ENCODE measurements around the gene MAML2. TPM values are rescaled to one million over a fixed set of nuclear protein-coding genes. Genes with fewer than 3 reads are reported as not detected.

The MAML2 gene
- total and polyA plus RNA-seq, 2 of the 13 experiments (the other 11 are each of a cell fraction or from before 2014, with no cell fraction given): 2.3 to 25.9 TPM

DNA sequence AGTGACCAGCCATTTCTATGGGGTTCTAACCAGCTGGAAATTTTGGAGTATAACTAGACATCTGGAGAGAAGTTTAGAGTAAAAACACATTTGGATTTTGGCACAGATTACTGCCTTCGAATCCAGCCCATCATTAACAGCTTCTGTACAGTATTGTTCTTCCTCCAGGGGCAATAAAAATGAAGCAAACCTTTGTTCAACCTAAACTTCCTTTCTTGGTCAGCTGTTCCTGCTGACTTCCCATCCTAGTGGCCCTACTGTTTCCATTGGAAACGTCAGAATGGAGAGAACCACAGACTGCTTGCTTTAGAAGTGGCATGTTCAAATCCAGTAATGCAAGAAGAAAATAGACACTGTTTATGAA lies 215.4 kb downstream of the MAML2 start (continued):
- TF ChIP-seq FOXJ3 (CRISPR knock-in tag; IDR thresholded peaks at IDR 0.05; ENCODE audit: borderline replicate concordance) (no peak), ZBTB38 (CRISPR knock-in tag; IDR thresholded peaks at IDR 0.05) (no peak)

DNA sequence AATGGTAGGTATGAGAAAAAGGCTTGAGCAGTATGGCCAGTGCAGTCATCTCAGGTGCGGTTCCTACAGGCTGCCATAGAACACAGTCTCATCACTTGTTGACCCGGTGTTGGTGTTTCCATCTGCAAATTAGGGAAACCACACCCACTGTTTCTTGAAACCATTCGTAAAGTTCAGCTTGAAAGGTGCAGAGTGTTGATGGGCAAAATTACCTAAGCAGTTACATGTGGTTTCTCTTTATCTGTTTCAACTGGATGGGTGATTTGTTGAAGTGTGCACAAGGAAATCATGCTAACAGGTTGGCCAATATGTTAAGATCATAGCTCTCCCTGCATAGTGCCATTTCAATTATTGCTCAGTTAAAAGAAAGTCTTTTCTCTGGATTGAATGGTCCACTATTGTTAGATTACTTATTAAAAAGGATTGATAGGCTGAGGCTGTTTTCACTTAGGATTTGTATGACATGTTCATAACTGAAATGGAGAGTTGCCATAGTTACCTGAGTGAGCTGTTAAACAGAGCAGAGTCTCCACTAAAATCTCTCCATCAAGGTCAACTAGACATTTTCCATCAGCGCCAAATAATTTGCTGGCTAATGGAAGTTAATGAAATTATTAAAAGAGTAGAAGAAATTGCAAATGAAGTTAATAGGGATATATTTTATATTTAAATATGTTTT lies 215.9 kb downstream of the MAML2 start:
- no peaks in the 10 kb centered on the region for H3K9me3 ChIP-seq (ENCODE audit: low read length)
- DNase-seq (ENCODE audit: low spot score): no peak
- intact Hi-C loops (cut with micrococcal nuclease; ENCODE audit: unreplicated experiment): no loop called here
- no peak overlapping the region for H3K4me2 ChIP-seq (ENCODE audit: low read depth, low read length)
- H4K20me1 ChIP-seq (ENCODE audit: insufficient read depth, low read length): no peaks in the 10 kb centered on the region
- no peak overlapping the region for H3K4me3 ChIP-seq (replicated peaks in 1 of 3; ENCODE audit: insufficient read depth in 1 of 3, low read depth in 2 of 3, low read length in 3 of 3)
- TF ChIP-seq RFX3 (CRISPR knock-in tag; IDR thresholded peaks at IDR 0.05) (no peak), ZNF720 (CRISPR knock-in tag; IDR thresholded peaks at IDR 0.05) (no peak), NR2F1 (CRISPR knock-in tag; IDR thresholded peaks at IDR 0.05) (no peak)
- TF ChIP-seq, protein P1, sequence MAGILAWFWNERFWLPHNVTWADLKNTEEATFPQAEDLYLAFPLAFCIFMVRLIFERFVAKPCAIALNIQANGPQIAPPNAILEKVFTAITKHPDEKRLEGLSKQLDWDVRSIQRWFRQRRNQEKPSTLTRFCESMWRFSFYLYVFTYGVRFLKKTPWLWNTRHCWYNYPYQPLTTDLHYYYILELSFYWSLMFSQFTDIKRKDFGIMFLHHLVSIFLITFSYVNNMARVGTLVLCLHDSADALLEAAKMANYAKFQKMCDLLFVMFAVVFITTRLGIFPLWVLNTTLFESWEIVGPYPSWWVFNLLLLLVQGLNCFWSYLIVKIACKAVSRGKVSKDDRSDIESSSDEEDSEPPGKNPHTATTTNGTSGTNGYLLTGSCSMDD (CRISPR knock-in tag; IDR thresholded peaks at IDR 0.05): no peak
- in situ Hi-C loops (cut with HindIII; ENCODE audit: extremely low pct_ligation_motif_present, low pct_unique_long_range_greater_than_20kb): no loop called here
- H3K27ac ChIP-seq (ENCODE audit: extremely low read length, insufficient read depth, low read length): no peak overlapping the region
- no peaks in the 10 kb centered on the region for H3K27me3 ChIP-seq (ENCODE audit: control insufficient read depth in 1 of 2, insufficient read depth in 2 of 2, low read length in 2 of 2)
- BruUV-seq (replicated peaks): no TSS peak
- ChIA-PET POLR2A (no interaction called here), CTCF (ENCODE audit: low intra/inter-chr PET ratio, low total read pairs) (no interaction called here)
- no peak overlapping the region for H3K9ac ChIP-seq (ENCODE audit: insufficient read depth, low read depth, low read length)
- FAIRE-seq: no peak
- peaks cover 2 to 4% of the 10 kb centered on the region in 2 experiments; a peak in 2 of 5 replicates for H3K36me3 ChIP-seq (replicated peaks in 1 of 2; ENCODE audit: control insufficient read depth in 1 of 2, insufficient read depth in 2 of 2, low read length in 2 of 2)
- no peak for ATAC-seq
- peaks cover 37% of the 10 kb centered on the region for H3K4me1 ChIP-seq (ENCODE audit: insufficient read depth, low read length)
- WGBS (ENCODE audit: low lambda C conversion rate): 75% methylated on average over 4 of the region's 4 CpGs
- no peaks in the 10 kb centered on the region for H3K79me2 ChIP-seq (ENCODE audit: insufficient read depth, low read length)
- no peak overlapping the region for H2AFZ ChIP-seq (ENCODE audit: low read length)
